HCT116 (cell line): Measurements from ENCODE around the gene GNB1. TPM values are rescaled to one million over a fixed set of nuclear protein-coding genes. Genes with fewer than 3 reads are reported as not detected.

Source experiments
- ATAC-seq: fragments of 200-7000 bp; cut with Tn5 transposase; 2 replicates; pipeline ENCODE4 v1.9.1; 2020; ENCODE audit warnings: mild to moderate bottlenecking, moderate library complexity
- BruUV-seq: library from RNA; stranded (reverse); fragments of 400-500 nt; replicated peaks from 2 replicates; lab custom pipeline; 2021; lab: Mats Ljungman, UMichigan
- CTCF ChIA-PET: fragments of 300-600 bp; sonication (Branson Sonifier 250); formaldehyde crosslinking; loops from one replicate; lab custom pipeline; 2021; ENCODE audit warnings: antibody characterized with exemption; lab: Charles Lee
- POLR2A ChIA-PET: fragments of 300-600, 350-600 bp; sonication (Branson Sonifier 250); formaldehyde crosslinking; loops from one replicate; lab custom pipeline; 2021; ENCODE audit warnings: antibody characterized with exemption; lab: Charles Lee
- RAD21 ChIA-PET, 2 experiments: fragments of 300-600 bp; sonication (Branson Sonifier 250); formaldehyde crosslinking; loops; one replicate each; lab custom pipeline; 2023; ENCODE audit warnings: low total read pairs in 2 of 2; ENCODE audit not compliant: uncharacterized antibody in 2 of 2, unreplicated experiment in 2 of 2, low non-redundant PET in 1 of 2; lab: Charles Lee
- DNase-seq: peaks from one replicate; pipeline ENCODE4 v3.0.0-alpha.2; 2010; ENCODE audit warnings: low read depth, low spot score
- H2AFZ ChIP-seq: fragments of 200-600 bp; shearing (Covaris generic), sonication (generic); 2 replicates; pipeline ENCODE4 v1.6.1; 2017; ENCODE audit warnings: low read depth, mixed run types, mixed read lengths, antibody characterized with exemption, low read length; ENCODE audit not compliant: poor library complexity, severe bottlenecking
- H3K27ac ChIP-seq: 2 replicates; pipeline ENCODE4 v1.5.1; 2012; ENCODE audit warnings: low read depth, low read length
- H3K27me3 ChIP-seq: fragments of 200-600 bp; sonication (generic); 2 replicates; pipeline ENCODE4 v1.6.1; 2016; ENCODE audit warnings: mixed run types, low read length, mixed read lengths; ENCODE audit not compliant: insufficient read depth
- H3K36me3 ChIP-seq, 2 experiments: fragments of 200-500 bp in 1 of 2; fragments of 200-600 bp in 1 of 2; sonication (Bioruptor generic) in 1 of 2; sonication (generic) in 1 of 2; 2 replicates each; pipeline versions ENCODE4 v1.5.1 to v1.6.1; 2014 to 2016; ENCODE audit warnings: low read length in 2 of 2, inconsistent platforms in 1 of 2, mixed read lengths in 1 of 2, mixed run types in 1 of 2; ENCODE audit not compliant: insufficient read depth in 2 of 2, control insufficient read depth in 1 of 2
- H3K4me1 ChIP-seq, 2 experiments: fragments of 200-600 bp in 1 of 2; sonication (generic) in 1 of 2; 2 replicates each; pipeline versions ENCODE4 v1.5.1 to v1.6.1; 2012 to 2017; ENCODE audit warnings: low read length in 2 of 2, inconsistent platforms in 1 of 2, mild to moderate bottlenecking in 1 of 2, mixed read lengths in 1 of 2, mixed run types in 1 of 2, moderate library complexity in 1 of 2; ENCODE audit not compliant: insufficient read depth in 2 of 2, control insufficient read depth in 1 of 2
- H3K4me2 ChIP-seq: fragments of 200-600 bp; sonication (generic); 2 replicates; pipeline ENCODE4 v1.6.1; 2017; ENCODE audit warnings: mixed run types, low read length, mixed read lengths
- H3K4me3 ChIP-seq, 2 experiments: fragments of 200-600 bp in 1 of 2; sonication (generic) in 1 of 2; replicated peaks in 1 of 2; 2 replicates each; pipeline ENCODE4 v1.5.1; 2011 to 2016; ENCODE audit warnings: low read length in 2 of 2, control low read depth in 1 of 2, low read depth in 1 of 2, mild to moderate bottlenecking in 1 of 2, mixed read lengths in 1 of 2, mixed run types in 1 of 2
- H3K79me2 ChIP-seq: fragments of 200-600 bp; sonication (generic); 2 replicates; pipeline ENCODE4 v1.6.1; 2017; ENCODE audit warnings: mild to moderate bottlenecking, mixed run types, low read length, moderate library complexity, mixed read lengths; ENCODE audit not compliant: insufficient read depth
- H3K9ac ChIP-seq: fragments of 200-600 bp; sonication (generic); 2 replicates; pipeline ENCODE4 v1.6.1; 2016; ENCODE audit warnings: low read length, mixed read lengths
- H3K9me2 ChIP-seq: fragments of 200-600 bp; sonication (generic), shearing (Covaris generic); 2 replicates; pipeline ENCODE4 v1.6.1; 2017; ENCODE audit warnings: mixed run types, mild to moderate bottlenecking, moderate library complexity; ENCODE audit not compliant: insufficient read depth
- H3K9me3 ChIP-seq, 2 experiments: fragments of 200-500 bp in 1 of 2; fragments of 200-600 bp in 1 of 2; sonication (Bioruptor generic) in 1 of 2; sonication (generic) in 1 of 2; 2 replicates each; pipeline ENCODE4 v1.6.1; 2014 to 2017; ENCODE audit warnings: low read length in 2 of 2, mixed read lengths in 2 of 2, inconsistent platforms in 1 of 2, low read depth in 1 of 2, mild to moderate bottlenecking in 1 of 2, mixed run types in 1 of 2, moderate library complexity in 1 of 2; ENCODE audit not compliant: control insufficient read depth in 1 of 2, insufficient read depth in 1 of 2
- H4K20me1 ChIP-seq: fragments of 200-600 bp; sonication (generic), shearing (Covaris generic); 2 replicates; pipeline ENCODE4 v1.6.1; 2017; ENCODE audit warnings: mixed run types, mild to moderate bottlenecking, moderate library complexity; ENCODE audit not compliant: insufficient read depth
- CTCF ChIP-seq, 3 experiments: fragments of 200-600 bp in 1 of 3; sonication (generic) in 1 of 3; IDR thresholded peaks in 2 of 3; conservative IDR thresholded peaks in 1 of 3; 2 replicates each; pipeline ENCODE4 v1.5.1; 2012 to 2017; ENCODE audit warnings: low read depth in 2 of 3, low read length in 2 of 3, antibody characterized with exemption in 1 of 3, borderline replicate concordance in 1 of 3, control low read depth in 1 of 3, mild to moderate bottlenecking in 1 of 3, mixed read lengths in 1 of 3, mixed run types in 1 of 3, moderate library complexity in 1 of 3; ENCODE audit not compliant: insufficient read depth in 1 of 3
- EGR1 ChIP-seq: IDR thresholded peaks from 2 replicates; pipeline ENCODE4 v1.6.1; 2012; ENCODE audit warnings: low read depth
- ELF1 ChIP-seq: IDR thresholded peaks from 2 replicates; pipeline ENCODE4 v1.6.1; 2012; ENCODE audit warnings: low read depth, borderline replicate concordance
- EZH2phosphoT487 ChIP-seq: fragments of 200-600 bp; IDR thresholded peaks from 2 replicates; pipeline ENCODE4 v1.6.1; 2018; ENCODE audit warnings: antibody characterized with exemption, borderline replicate concordance
- FOSL1 ChIP-seq: IDR thresholded peaks from 2 replicates; pipeline ENCODE4 v1.6.1; 2012; ENCODE audit warnings: low read depth
- JUND ChIP-seq: IDR thresholded peaks from 2 replicates; pipeline ENCODE4 v1.6.1; 2012
- POLR2A ChIP-seq: IDR thresholded peaks from 2 replicates; pipeline ENCODE4 v1.7.0; 2011; ENCODE audit warnings: borderline replicate concordance; ENCODE audit not compliant: insufficient read depth, insufficient read length; ENCODE audit errors: extremely low read depth
- RAD21 ChIP-seq: IDR thresholded peaks from 2 replicates; pipeline ENCODE4 v1.6.1; 2012; ENCODE audit warnings: low read depth, mild to moderate bottlenecking
- SP1 ChIP-seq: IDR thresholded peaks from 2 replicates; pipeline ENCODE4 v1.6.1; 2012; ENCODE audit warnings: low read depth
- SRF ChIP-seq: IDR thresholded peaks from 2 replicates; pipeline ENCODE4 v1.6.1; 2012; ENCODE audit warnings: low read depth
- TCF7L2 ChIP-seq: IDR thresholded peaks from 2 replicates; pipeline ENCODE4 v1.7.0; 2011; ENCODE audit warnings: borderline replicate concordance, inconsistent platforms; ENCODE audit not compliant: insufficient read depth, insufficient read length; ENCODE audit errors: extremely low read depth
- YY1 ChIP-seq: IDR thresholded peaks from 2 replicates; pipeline ENCODE4 v1.6.1; 2011; ENCODE audit warnings: low read length, low read depth, moderate library complexity, mild to moderate bottlenecking; ENCODE audit not compliant: insufficient replicate concordance; ENCODE audit errors: extremely low read depth
- ZBTB33 ChIP-seq: IDR thresholded peaks from 2 replicates; pipeline ENCODE4 v1.6.1; 2011; ENCODE audit warnings: mild to moderate bottlenecking, low read length, moderate library complexity; ENCODE audit not compliant: insufficient replicate concordance; ENCODE audit errors: extremely low read depth
- ZNF274 ChIP-seq: fragments of 200-500 bp; sonication (Bioruptor generic); IDR thresholded peaks from 2 replicates; pipeline ENCODE4 v1.6.1; 2014; ENCODE audit warnings: mild to moderate bottlenecking, low read depth, low read length, inconsistent platforms
- intact Hi-C: fragments of 100-400 bp; cut with micrococcal nuclease; formaldehyde crosslinking; loops from 2 replicates; pipeline ENCODE4 v1.10.0; 2022
- total RNA-seq: library from RNA; stranded (reverse); gene quantifications from one replicate; pipeline ENCODE4 v1.2.1, GENCODE V29; 2021; ENCODE audit not compliant: unreplicated experiment
- TF ChIP-seq, protein P1 (sequence below): IDR thresholded peaks from 2 replicates; pipeline ENCODE4 v1.6.1; 2012
- TF ChIP-seq, protein P2 (sequence below): IDR thresholded peaks from 2 replicates; pipeline ENCODE4 v1.6.1; 2012
- TF ChIP-seq, protein P3 (sequence below): IDR thresholded peaks from 2 replicates; pipeline ENCODE4 v1.6.1; 2012; ENCODE audit warnings: low read depth

GNB1 gene
- total RNA-seq, 1 experiment from 2014 or later: 371 TPM

GRCh38 chr1:1852619-1853414, 38.1 kb downstream of the GNB1 start:
- no peak overlapping the region for H2AFZ ChIP-seq
- peaks cover 11% of the 10 kb centered on the region; the same call in 1 of the 2 replicates for H4K20me1 ChIP-seq
- peaks cover 94% of the 10 kb centered on the region for H3K79me2 ChIP-seq
- H3K9me2 ChIP-seq: no peaks in the 10 kb centered on the region
- no peak overlapping the region for H3K27ac ChIP-seq
- H3K4me3 ChIP-seq: no peak overlapping the region
- H3K4me1 ChIP-seq: no peaks in the 10 kb centered on the region
- no peak for DNase-seq
- POLR2A ChIA-PET: no interaction called here
- intact Hi-C loops: no loop called here
- no peak overlapping the region for H3K9ac ChIP-seq
- TF ChIP-seq CTCF (IDR thresholded peaks at IDR 0.05 in 2 of 3, conservative IDR thresholded peaks at IDR 0.05 in 1 of 3; ENCODE audit: borderline replicate concordance in 1 of 3, insufficient read depth in 1 of 3, low read depth in 2 of 3, low read length in 2 of 3): no peak
- no peak for TF ChIP-seq JUND
- no peak for TF ChIP-seq POLR2A
- TF ChIP-seq YY1: no peak
- TF ChIP-seq SRF: no peak
- no peak for TF ChIP-seq SP1
- no peak for TF ChIP-seq ZBTB33
- TF ChIP-seq FOSL1: no peak
- no peak for TF ChIP-seq ZNF274
- TF ChIP-seq TCF7L2: no peak
- TF ChIP-seq, protein P1, sequence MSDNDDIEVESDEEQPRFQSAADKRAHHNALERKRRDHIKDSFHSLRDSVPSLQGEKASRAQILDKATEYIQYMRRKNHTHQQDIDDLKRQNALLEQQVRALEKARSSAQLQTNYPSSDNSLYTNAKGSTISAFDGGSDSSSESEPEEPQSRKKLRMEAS: no peak
- TF ChIP-seq, protein P2, sequence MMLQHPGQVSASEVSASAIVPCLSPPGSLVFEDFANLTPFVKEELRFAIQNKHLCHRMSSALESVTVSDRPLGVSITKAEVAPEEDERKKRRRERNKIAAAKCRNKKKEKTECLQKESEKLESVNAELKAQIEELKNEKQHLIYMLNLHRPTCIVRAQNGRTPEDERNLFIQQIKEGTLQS: no peak
- TF ChIP-seq EZH2phosphoT487: no peak
- TF ChIP-seq, protein P3, sequence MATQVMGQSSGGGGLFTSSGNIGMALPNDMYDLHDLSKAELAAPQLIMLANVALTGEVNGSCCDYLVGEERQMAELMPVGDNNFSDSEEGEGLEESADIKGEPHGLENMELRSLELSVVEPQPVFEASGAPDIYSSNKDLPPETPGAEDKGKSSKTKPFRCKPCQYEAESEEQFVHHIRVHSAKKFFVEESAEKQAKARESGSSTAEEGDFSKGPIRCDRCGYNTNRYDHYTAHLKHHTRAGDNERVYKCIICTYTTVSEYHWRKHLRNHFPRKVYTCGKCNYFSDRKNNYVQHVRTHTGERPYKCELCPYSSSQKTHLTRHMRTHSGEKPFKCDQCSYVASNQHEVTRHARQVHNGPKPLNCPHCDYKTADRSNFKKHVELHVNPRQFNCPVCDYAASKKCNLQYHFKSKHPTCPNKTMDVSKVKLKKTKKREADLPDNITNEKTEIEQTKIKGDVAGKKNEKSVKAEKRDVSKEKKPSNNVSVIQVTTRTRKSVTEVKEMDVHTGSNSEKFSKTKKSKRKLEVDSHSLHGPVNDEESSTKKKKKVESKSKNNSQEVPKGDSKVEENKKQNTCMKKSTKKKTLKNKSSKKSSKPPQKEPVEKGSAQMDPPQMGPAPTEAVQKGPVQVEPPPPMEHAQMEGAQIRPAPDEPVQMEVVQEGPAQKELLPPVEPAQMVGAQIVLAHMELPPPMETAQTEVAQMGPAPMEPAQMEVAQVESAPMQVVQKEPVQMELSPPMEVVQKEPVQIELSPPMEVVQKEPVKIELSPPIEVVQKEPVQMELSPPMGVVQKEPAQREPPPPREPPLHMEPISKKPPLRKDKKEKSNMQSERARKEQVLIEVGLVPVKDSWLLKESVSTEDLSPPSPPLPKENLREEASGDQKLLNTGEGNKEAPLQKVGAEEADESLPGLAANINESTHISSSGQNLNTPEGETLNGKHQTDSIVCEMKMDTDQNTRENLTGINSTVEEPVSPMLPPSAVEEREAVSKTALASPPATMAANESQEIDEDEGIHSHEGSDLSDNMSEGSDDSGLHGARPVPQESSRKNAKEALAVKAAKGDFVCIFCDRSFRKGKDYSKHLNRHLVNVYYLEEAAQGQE: no peak
- TF ChIP-seq ELF1: no peak
- TF ChIP-seq EGR1: no peak
- TF ChIP-seq RAD21: no peak
- no peaks in the 10 kb centered on the region for H3K27me3 ChIP-seq
- RAD21 ChIA-PET: no interaction called here
- no peaks in the 10 kb centered on the region for H3K36me3 ChIP-seq
- TSS peak; percentile 9 for BruUV-seq
- no peaks in the 10 kb centered on the region for H3K9me3 ChIP-seq
- CTCF ChIA-PET: no interaction called here
- ATAC-seq: no peak; the same call in 1 of the 2 replicates
- H3K4me2 ChIP-seq: no peak overlapping the region
